CD14-positive monocyte (primary cell): ENCODE measurements around the gene ATXN7L1. TPM values are rescaled to one million over a fixed set of nuclear protein-coding genes. Genes with fewer than 3 reads are reported as not detected.

Source experiments
- DNase-seq, 3 donors: peaks; one replicate each; pipeline ENCODE4 v3.0.0-alpha.2; 2011 to 2022
- H2AFZ ChIP-seq: 2 replicates; pipeline ENCODE4 v1.6.0; 2012; ENCODE audit warnings: mild to moderate bottlenecking, low read depth, low read length, inconsistent platforms; ENCODE audit not compliant: insufficient read depth, poor library complexity, severe bottlenecking
- H3K27ac ChIP-seq, 2 donors: 1 replicate in 1 of 2; 2 replicates in 1 of 2; pipeline ENCODE4 v1.5.1; 2012 to 2013; ENCODE audit warnings: low read length in 2 of 2, control low read depth in 1 of 2, inconsistent platforms in 1 of 2, low read depth in 1 of 2, mild to moderate bottlenecking in 1 of 2
- H3K27me3 ChIP-seq, 2 donors: one replicate each; pipeline versions ENCODE4 v1.6.0 to v1.6.1; 2011 to 2013; ENCODE audit warnings: low read length in 2 of 2; ENCODE audit not compliant: control insufficient read depth in 2 of 2, insufficient read depth in 2 of 2
- H3K36me3 ChIP-seq, 2 donors: replicated peaks in 1 of 2; 1 replicate in 1 of 2; 2 replicates in 1 of 2; pipeline versions ENCODE4 v1.5.1 to v1.6.1; 2012 to 2013; ENCODE audit warnings: low read length in 2 of 2, control low read depth in 1 of 2, inconsistent platforms in 1 of 2, mild to moderate bottlenecking in 1 of 2; ENCODE audit not compliant: insufficient read depth in 2 of 2, control insufficient read depth in 1 of 2
- H3K4me1 ChIP-seq, 2 donors: 1 replicate in 1 of 2; 2 replicates in 1 of 2; pipeline versions ENCODE4 v1.5.1 to v1.6.1; 2012 to 2013; ENCODE audit warnings: low read length in 2 of 2, control low read depth in 1 of 2, inconsistent platforms in 1 of 2, mild to moderate bottlenecking in 1 of 2, moderate library complexity in 1 of 2; ENCODE audit not compliant: insufficient read depth in 2 of 2, control insufficient read depth in 1 of 2
- H3K4me2 ChIP-seq: replicated peaks from 2 replicates; pipeline ENCODE3; 2012; ENCODE audit warnings: low read length, moderate library complexity, mild to moderate bottlenecking; ENCODE audit not compliant: poor library complexity, severe bottlenecking; ENCODE audit errors: extremely low read depth
- H3K4me3 ChIP-seq, 3 experiments: fragments of 200-600 bp in 1 of 3; sonication (generic) in 1 of 3; replicated peaks in 1 of 3; 1 replicate in 2 of 3; 2 replicates in 1 of 3; pipeline ENCODE4 v1.5.1; 2011 to 2013; ENCODE audit warnings: low read length in 3 of 3, mild to moderate bottlenecking in 3 of 3, control low read depth in 2 of 3, low read depth in 2 of 3, inconsistent platforms in 1 of 3, moderate library complexity in 1 of 3
- H3K79me2 ChIP-seq: 2 replicates; pipeline ENCODE4 v1.6.0; 2012; ENCODE audit warnings: mild to moderate bottlenecking, control low read depth, inconsistent platforms, low read length, moderate library complexity; ENCODE audit not compliant: insufficient read depth
- H3K9ac ChIP-seq: 2 replicates; pipeline ENCODE4 v1.6.0; 2017; ENCODE audit warnings: low read length, mild to moderate bottlenecking; ENCODE audit not compliant: insufficient read depth, poor library complexity, severe bottlenecking
- H3K9me3 ChIP-seq, 2 donors: replicated peaks in 1 of 2; 1 replicate in 1 of 2; 2 replicates in 1 of 2; pipeline versions ENCODE4 v1.5.1 to v1.6.1; 2012 to 2013; ENCODE audit warnings: low read length in 2 of 2, control low read depth in 1 of 2; ENCODE audit not compliant: control insufficient read depth in 1 of 2, insufficient read depth in 1 of 2
- H4K20me1 ChIP-seq: 2 replicates; pipeline ENCODE4 v1.6.0; 2012; ENCODE audit warnings: mild to moderate bottlenecking, low read length, control low read depth, moderate library complexity; ENCODE audit not compliant: insufficient read depth
- H3K27ac Mint-ChIP-seq, 7 donors: one replicate each; pipeline ENCODE4 v1.8.0; 2020; ENCODE audit warnings: mild to moderate bottlenecking in 7 of 7, mixed read lengths in 7 of 7, moderate library complexity in 6 of 7, inconsistent platforms in 2 of 7
- H3K27me3 Mint-ChIP-seq, 3 donors: one replicate each; pipeline ENCODE4 v1.8.0; 2021 to 2022; ENCODE audit warnings: low read depth in 3 of 3, mild to moderate bottlenecking in 3 of 3, mixed read lengths in 3 of 3, moderate library complexity in 3 of 3, inconsistent platforms in 1 of 3
- H3K36me3 Mint-ChIP-seq, 2 donors: one replicate each; pipeline ENCODE4 v1.8.0; 2020; ENCODE audit warnings: mixed read lengths in 2 of 2, inconsistent platforms in 1 of 2, mild to moderate bottlenecking in 1 of 2
- H3K4me1 Mint-ChIP-seq: one replicate; pipeline ENCODE4 v1.8.0; 2020; ENCODE audit warnings: mild to moderate bottlenecking, mixed read lengths
- H3K4me3 Mint-ChIP-seq, 2 donors: one replicate each; pipeline ENCODE4 v1.8.0; 2020; ENCODE audit warnings: mild to moderate bottlenecking in 2 of 2, mixed read lengths in 2 of 2, moderate library complexity in 1 of 2
- H3K9me3 Mint-ChIP-seq, 7 donors: one replicate each; pipeline ENCODE4 v1.8.0; 2020 to 2022; ENCODE audit warnings: mixed read lengths in 7 of 7, mild to moderate bottlenecking in 6 of 7, moderate library complexity in 6 of 7, inconsistent platforms in 2 of 7
- WGBS: methylation state at CpG from one replicate; pipeline ENCODE4 v1.1.5; 2013; ENCODE audit warnings: missing lambda C conversion rate; ENCODE audit not compliant: insufficient coverage; 5-methylcytosine and 5-hydroxymethylcytosine counted together
- intact Hi-C, 2 donors: fragments of 100-400 bp; cut with micrococcal nuclease; formaldehyde crosslinking; loops; one replicate each; pipeline versions ENCODE4 v1.15.0 to v1.15.1; 2023
- polyA plus RNA-seq, 3 donors: library from polyadenylated mRNA; depleted of rRNA in 1 of 3; unstranded in 2 of 3; stranded (reverse) in 1 of 3; fragments of 300-500 nt in 2 of 3; fragments of >200 nt in 1 of 3; fragmentation: Illumina TruSeq in 2 of 3; gene quantifications; 1 replicate in 2 of 3; 2 replicates in 1 of 3; pipeline ENCODE4 v1.2.3, GENCODE V29; 2012 to 2021
- TF ChIP-seq, protein P1 (sequence below): fragments of 200-600 bp; IDR thresholded peaks from one replicate; pipeline ENCODE4 v1.8.0; 2022; ENCODE audit warnings: antibody characterized with exemption, mild to moderate bottlenecking

The ATXN7L1 gene
- polyA plus RNA-seq, 3 donors: 4.5 to 12.2 (median 11.2) TPM

DNA sequence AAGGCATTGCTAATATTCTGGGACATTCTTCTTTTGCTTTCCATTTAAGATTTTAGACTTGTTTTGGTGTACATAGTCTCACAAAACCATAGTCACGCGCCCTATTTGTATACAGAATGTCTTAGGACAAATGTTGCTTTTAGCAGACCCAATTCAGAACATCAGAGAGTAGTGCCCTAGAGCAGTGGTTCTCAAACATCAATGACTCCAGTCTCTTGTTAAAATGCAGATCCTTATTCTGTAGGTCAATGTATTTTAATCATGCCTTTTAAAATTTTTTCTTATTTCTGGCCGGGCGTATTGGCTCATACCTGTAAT lies 167.7 kb downstream of the ATXN7L1 start:
- DNase-seq: no peak
- Histone ChIP-seq H3K9ac (no peak overlapping the region), H3K36me3 (peaks cover 3 to 11% of the 10 kb centered on the region in 2 donors), H3K27ac (no peak overlapping the region), H3K9me3 (peaks cover 23 to 31% of the 10 kb centered on the region in 2 donors), H2AFZ (no peak overlapping the region), H3K4me3 (no peak overlapping the region), H3K4me2 (no peak overlapping the region), H3K4me1 (peaks cover 9 to 10% of the 10 kb centered on the region in 2 donors), H3K79me2 (no peaks in the 10 kb centered on the region), H3K27me3 (no peaks in the 10 kb centered on the region), H4K20me1 (no peaks in the 10 kb centered on the region)
- no CpG with 5 or more reads among the region's 4 CpGs for WGBS
- intact Hi-C loops: no loop called here
- TF ChIP-seq, protein P1, sequence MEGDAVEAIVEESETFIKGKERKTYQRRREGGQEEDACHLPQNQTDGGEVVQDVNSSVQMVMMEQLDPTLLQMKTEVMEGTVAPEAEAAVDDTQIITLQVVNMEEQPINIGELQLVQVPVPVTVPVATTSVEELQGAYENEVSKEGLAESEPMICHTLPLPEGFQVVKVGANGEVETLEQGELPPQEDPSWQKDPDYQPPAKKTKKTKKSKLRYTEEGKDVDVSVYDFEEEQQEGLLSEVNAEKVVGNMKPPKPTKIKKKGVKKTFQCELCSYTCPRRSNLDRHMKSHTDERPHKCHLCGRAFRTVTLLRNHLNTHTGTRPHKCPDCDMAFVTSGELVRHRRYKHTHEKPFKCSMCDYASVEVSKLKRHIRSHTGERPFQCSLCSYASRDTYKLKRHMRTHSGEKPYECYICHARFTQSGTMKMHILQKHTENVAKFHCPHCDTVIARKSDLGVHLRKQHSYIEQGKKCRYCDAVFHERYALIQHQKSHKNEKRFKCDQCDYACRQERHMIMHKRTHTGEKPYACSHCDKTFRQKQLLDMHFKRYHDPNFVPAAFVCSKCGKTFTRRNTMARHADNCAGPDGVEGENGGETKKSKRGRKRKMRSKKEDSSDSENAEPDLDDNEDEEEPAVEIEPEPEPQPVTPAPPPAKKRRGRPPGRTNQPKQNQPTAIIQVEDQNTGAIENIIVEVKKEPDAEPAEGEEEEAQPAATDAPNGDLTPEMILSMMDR: no peak
- H3K4me3 Mint-ChIP-seq: no peak overlapping the region
- peaks cover 19% of the 10 kb centered on the region for H3K4me1 Mint-ChIP-seq
- H3K9me3 Mint-ChIP-seq: peaks cover 25 to 40% (median 32%) of the 10 kb centered on the region in 7 donors
- peaks cover 20 to 42% of the 10 kb centered on the region in 2 donors for H3K36me3 Mint-ChIP-seq
- H3K27ac Mint-ChIP-seq: peak overlapping the region in 1 of 7 donors; percentile 4
- peaks cover 0 to 2% (median 0%) of the 10 kb centered on the region in 3 donors for H3K27me3 Mint-ChIP-seq

DNA sequence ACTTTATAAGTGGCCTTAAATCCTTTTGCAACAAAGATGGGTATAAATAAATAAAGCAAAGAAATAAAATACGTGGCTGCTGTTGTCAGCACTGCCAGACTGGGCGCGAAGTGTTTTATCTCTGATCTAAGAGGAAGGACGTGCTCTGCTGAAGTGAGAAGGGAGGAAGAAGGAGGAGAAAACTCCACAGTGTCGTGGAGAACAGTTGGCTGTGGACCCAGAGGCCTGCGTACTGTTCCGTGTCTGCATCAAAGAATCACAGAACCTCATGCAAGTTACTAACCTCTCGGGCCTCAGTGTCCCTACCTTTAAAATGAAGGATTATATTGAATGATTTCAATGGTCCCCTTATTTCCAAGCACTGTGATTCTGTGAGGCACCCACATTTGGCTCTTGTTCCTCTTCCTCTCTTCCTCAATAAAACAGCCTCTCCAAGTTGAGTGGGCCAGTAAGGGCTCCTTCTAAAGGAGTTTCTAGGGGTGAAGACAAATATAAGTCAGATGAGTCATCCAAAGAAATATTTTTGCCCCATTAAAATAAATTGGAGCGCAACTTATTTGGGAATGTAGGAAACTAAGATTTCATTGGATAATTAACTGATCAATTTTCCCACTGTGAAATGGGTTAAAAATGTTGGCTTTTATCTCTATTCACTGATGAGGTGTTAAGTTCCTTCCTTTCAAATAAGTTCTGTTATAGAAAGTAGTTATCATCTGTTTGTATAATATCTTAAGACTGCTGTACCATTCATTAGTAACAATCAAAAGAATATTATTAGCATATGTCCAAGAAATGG lies 168.2 kb downstream of the ATXN7L1 start:
- H3K36me3 Mint-ChIP-seq: peaks cover 20 to 36% of the 10 kb centered on the region in 2 donors

More for the DNA sequence above, 168.2 kb downstream of the ATXN7L1 start:
- peak overlapping the region in 1 of 3 experiments; percentile 19 for H3K4me3 ChIP-seq
- Mint-ChIP-seq H3K27ac (peak overlapping the region in 4 of 7 donors; percentile 17 to 54 (median 32)), H3K9me3 (peaks cover 25 to 35% (median 31%) of the 10 kb centered on the region in 7 donors), H3K27me3 (peaks cover 0 to 2% (median 0%) of the 10 kb centered on the region in 3 donors), H3K4me1 (peaks cover 19% of the 10 kb centered on the region), H3K4me3 (peak overlapping the region in 1 of 2 donors; percentile 62)
- peaks cover 23 to 26% of the 10 kb centered on the region in 2 donors for H3K9me3 ChIP-seq
- TF ChIP-seq, protein P1: no peak
- H3K27ac ChIP-seq: no peak overlapping the region
- peaks cover 9 to 10% of the 10 kb centered on the region in 2 donors for H3K4me1 ChIP-seq
- peaks cover 3 to 11% of the 10 kb centered on the region in 2 donors for H3K36me3 ChIP-seq
- DNase-seq: no peak
- peak overlapping the region; percentile 40 for H3K4me2 ChIP-seq
- peak overlapping the region; percentile 60 for H2AFZ ChIP-seq
- WGBS: 0% methylated on average over 4 of the region's 9 CpGs
- no peak overlapping the region for H3K9ac ChIP-seq
- H4K20me1 ChIP-seq: no peaks in the 10 kb centered on the region
- intact Hi-C loops: no loop called here
- H3K79me2 ChIP-seq: no peaks in the 10 kb centered on the region
- no peaks in the 10 kb centered on the region for H3K27me3 ChIP-seq
